HG03060 (cell line): Measurements from ENCODE around the gene TUBA4A.
"Not testable (repeated sequence)": the region's sequence is repeated elsewhere in the genome, so short reads cannot be mapped to it uniquely, and the experiment has no call there.

ENCODE experiments used
- ATAC-seq: cut with Tn5 transposase; IDR thresholded peaks from one replicate; pipeline ENCODE4 v1.9.1; 2021; ENCODE audit warnings: low read depth, moderate number of reproducible peaks; ENCODE audit not compliant: unreplicated experiment

Gene TUBA4A

DNA sequence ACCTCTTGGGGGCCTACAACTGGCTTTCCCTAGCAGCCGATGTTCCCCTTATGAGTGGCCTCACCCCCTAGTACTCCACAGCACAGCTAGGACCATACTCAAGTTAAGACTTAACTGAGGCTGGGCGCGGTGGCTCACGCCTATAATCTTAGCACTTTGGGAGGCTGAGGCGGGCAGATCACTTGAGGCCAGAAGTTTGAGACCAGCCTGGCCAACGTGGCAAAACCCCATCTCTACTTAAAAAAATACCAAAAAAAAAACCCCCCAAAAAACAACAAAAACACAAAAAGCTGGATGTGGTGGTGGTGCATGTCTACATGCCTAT lies 33.4 kb upstream of the TUBA4A start:
- not testable (repeated sequence) for ATAC-seq

DNA sequence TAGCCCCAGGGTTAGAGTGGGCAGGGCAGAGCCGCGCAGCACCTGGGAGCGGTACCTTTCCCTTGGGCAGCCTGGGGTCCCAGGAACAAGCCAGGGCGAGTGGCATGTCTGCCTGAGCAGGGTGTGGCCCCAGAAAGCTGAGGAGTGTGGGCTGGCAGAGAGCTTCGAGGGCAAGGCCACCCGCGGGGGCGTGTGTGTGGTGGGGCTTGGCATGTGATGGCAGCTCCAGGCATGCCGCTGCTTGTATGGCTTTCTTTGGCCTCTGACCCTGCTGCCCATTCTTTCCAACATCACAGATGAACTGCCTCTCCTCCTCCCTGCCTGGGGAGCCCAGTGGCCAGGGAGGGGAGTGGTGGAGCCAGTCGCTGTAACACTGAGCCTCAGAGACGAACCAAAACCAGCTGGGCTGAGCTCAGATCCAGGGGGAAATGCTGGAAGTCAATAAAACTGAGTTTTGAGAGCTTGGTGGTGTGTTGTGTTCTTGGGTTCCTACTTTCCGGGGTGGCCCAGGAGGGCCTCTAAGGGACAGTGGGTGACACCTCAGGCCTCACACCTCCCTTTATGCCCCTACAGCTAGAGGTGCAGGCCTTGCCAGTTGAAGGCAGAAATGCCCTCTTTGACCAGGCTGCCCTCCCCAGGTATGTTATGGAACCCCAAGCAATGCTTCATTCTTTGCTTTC lies 32.9 kb upstream of the TUBA4A start:
- ATAC-seq = no peak

- no peak for ATAC-seq
These were observed 32.2 kb upstream of the TUBA4A start for GRCh38 chr2:219285894-219286425.

DNA sequence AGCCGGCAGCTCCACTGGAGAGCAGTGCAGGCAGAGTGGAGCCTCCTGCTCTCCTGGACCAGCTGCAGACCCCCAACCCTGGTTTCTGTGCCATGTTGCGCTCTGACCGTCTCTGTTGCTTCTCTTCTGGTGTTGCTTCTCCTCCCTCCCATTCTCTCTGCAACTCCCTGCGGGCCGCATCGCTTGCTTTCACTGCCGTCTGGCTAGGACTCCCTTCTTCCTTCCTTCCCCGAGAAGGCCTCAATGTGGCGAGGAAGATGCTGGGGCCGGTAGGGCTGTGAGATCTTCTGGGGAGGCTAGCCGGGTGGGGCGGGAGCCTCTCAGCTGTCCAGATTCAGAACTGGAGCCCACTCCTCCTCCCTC lies 31.6 kb upstream of the TUBA4A start:
- ATAC-seq = no peak

- no peak for ATAC-seq
These were observed 31.0 kb upstream of the TUBA4A start for GRCh38 chr2:219284501-219285372.

GRCh38 chr2:219282943-219283581 lies 29.3 kb upstream of the TUBA4A start:
- no peak for ATAC-seq

GRCh38 chr2:219282375-219282774 lies 28.7 kb upstream of the TUBA4A start:
- no peak for ATAC-seq

DNA sequence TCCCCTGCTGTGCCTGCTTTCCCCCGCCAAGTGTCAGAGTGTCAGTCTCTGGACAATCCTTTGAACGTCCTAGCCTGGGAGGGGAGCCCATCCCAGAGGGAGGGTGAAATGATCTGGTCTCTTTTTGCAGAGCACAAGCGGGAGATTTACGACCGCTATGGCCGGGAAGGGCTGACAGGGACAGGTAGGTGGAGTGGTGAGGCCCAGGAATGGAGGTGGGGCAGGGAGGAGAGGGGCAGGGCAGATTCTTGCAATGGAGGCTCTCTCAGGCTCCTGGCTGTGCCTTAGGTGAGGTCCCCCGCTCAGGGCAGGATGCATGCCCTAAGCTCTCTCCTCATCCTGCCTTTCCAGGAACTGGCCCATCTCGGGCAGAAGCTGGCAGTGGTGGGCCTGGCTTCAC lies 27.9 kb upstream of the TUBA4A start:
- ATAC-seq = no peak

DNA sequence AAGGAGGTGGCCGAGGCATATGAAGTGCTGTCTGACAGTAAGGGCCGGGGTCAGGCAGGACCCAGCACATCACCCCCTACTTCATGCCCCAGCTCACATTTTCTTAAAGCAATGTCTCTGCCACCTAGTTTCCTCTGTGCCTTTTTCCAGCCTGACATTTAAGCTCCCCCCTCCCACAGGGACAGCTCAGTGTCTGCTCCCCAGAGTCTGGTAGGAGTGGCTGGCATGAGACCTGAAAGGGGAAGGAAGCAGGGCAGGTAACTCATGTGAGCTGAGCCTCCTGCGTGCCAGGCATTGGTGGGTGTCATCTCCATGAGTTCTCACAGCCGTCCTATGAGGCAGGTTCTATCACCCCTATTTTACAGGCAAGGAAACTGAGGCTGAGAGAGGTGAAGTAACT lies 26.9 kb upstream of the TUBA4A start:
- no peak for ATAC-seq

- no peak for ATAC-seq
These were observed 26.3 kb upstream of the TUBA4A start for GRCh38 chr2:219279916-219280516.

- peak; percentile 71 for ATAC-seq
These were observed 25.6 kb upstream of the TUBA4A start, which contains the start of gene DNAJB2 for GRCh38 chr2:219279151-219279915. DNAJB2 (plus strand) TSS chr2:219279366; CDS start chr2:219279834, 468 bp downstream.

- ATAC-seq = no peak
These were observed 25.0 kb upstream of the TUBA4A start for GRCh38 chr2:219278655-219279150.

GRCh38 chr2:219277703-219278654 lies 24.3 kb upstream of the TUBA4A start:
- ATAC-seq = no peak

DNA sequence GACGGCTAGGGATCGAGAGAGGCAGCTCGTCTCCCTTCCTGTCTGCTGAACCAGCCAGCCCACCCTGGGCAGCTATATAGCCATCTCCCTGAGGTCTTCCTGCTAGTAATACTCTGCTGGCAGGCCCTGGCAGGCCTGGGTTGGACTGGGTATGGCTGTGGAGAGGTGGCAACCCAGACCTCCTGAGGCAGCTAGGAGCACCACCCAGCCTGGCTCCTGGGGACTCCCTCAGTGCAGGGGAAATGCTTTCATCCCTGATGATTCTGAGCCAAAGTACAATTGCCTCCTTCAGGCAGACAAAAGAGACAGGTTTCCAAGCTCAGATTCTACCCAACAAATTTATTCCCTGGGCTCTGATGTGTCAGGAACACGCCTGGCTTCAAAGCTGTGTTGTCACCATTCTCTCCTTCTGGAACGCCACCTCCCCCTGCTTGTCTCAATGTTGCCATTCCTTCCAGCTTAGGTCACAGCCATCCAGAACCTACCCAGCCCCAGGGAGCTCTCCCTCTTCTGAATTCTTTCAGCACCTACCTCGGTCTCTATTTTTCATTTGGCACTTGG lies 20.7 kb upstream of the TUBA4A start:
- no peak for ATAC-seq

- no peak for ATAC-seq
These were observed 20.2 kb upstream of the TUBA4A start for GRCh38 chr2:219273937-219274336.

DNA sequence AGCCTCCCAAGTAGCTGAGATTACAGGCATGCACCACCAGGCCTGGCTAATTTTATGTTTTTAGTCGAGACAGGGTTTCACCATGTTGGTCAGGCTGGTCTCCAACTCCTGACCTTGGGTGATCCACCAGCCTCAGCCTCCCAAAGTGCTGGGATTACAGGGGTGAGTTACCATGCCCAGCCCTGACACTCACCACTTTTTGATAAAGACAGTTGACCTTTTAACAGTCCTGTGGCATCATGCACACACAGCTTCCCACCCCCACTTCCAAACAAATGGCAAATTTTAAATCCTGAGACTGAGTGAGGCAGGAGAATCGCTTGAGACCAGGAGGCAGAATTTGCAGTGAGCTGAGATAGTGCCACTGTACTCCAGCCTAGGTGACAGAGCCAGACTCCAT lies 19.3 kb upstream of the TUBA4A start:
- no peak for ATAC-seq

DNA sequence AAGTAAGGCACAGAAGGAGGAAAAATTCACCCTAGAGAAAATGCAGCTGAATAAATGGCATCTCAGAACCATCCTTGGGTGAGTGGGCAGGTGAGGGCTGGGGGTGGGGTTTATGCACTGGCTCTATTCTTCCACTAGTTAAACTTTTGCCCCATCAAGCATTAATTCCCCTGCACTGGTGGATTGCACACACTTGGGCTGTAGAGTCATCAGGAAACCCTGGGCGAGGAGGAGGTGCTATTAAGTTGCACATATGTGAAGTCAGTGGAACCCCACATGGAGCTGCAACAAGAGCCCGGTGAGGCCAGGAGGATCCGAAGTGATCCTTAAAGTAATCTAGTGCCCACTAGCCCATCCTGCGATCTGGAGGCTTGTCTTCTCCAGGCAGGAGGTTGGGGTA lies 18.6 kb upstream of the TUBA4A start:
- no peak for ATAC-seq

GRCh38 chr2:219271021-219271420 lies 17.3 kb upstream of the TUBA4A start:
- ATAC-seq = no peak

DNA sequence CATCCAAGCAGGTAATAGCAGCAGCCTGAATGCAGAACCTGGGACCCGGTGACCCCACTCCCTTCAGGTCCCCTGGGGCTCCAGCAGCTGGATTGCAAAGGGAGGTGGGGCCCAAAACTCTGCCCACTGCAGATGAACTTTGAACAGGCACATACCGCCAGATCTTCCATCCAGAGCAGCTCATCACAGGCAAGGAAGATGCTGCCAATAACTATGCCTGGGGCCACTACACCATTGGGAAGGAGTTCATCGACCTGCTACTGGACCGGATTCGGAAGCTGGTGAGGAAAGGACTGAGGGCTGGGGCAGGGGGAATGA lies 16.3 kb upstream of the TUBA4A start:
- no peak for ATAC-seq
